Mucosa of descending colon (tissue), 3 donors: ENCODE measurements around the gene PGLYRP2. TPM values are rescaled to one million over a fixed set of nuclear protein-coding genes. Genes with fewer than 3 reads are reported as not detected.

Experiments used
- ATAC-seq: fragments of 200-7000 bp; cut with Tn5 transposase; one replicate; pipeline ENCODE4 v1.9.1; 2020; ENCODE audit warnings: mild to moderate bottlenecking, moderate library complexity
- DNase-seq, 3 donors: peaks; one replicate each; pipeline ENCODE4 v3.0.0-alpha.2; 2020
- H3K36me3 ChIP-seq: fragments of 200-600 bp; one replicate; pipeline ENCODE4 v1.8.0; 2021; ENCODE audit warnings: low read depth, mild to moderate bottlenecking
- H3K4me1 ChIP-seq: fragments of 200-600 bp; one replicate; pipeline ENCODE4 v1.8.0; 2021; ENCODE audit warnings: low read depth, mild to moderate bottlenecking
- H3K4me3 ChIP-seq: fragments of 200-600 bp; one replicate; pipeline ENCODE4 v1.8.0; 2021; ENCODE audit warnings: mild to moderate bottlenecking
- H3K9me3 ChIP-seq: fragments of 200-600 bp; one replicate; pipeline ENCODE4 v1.8.0; 2021; ENCODE audit warnings: mild to moderate bottlenecking
- intact Hi-C, 2 donors: fragments of 100-400 bp; cut with DNase I in 1 of 2; cut with micrococcal nuclease in 1 of 2; formaldehyde crosslinking; loops; one replicate each; pipeline versions ENCODE4 v1.11.0 to v1.11.1; 2022; cut with DNase I, micrococcal nuclease
- total RNA-seq, 3 donors: library from RNA; stranded (reverse); fragmentation: NEBNext Ultra II Directional in 2 of 3; extraction: Animal tissue kit (Norgen Biotek cat#: 25700) in 2 of 3; gene quantifications; one replicate each; pipeline versions ENCODE4 v1.2.1 to v1.2.4, GENCODE V29; 2021 to 2023
- TF ChIP-seq, protein P1 (sequence below): fragments of 200-600 bp; IDR thresholded peaks from one replicate; pipeline ENCODE4 v1.8.0; 2022; ENCODE audit warnings: antibody characterized with exemption, mild to moderate bottlenecking
- donor health status: DM: no; HTN: no; CAD: no; lungs with moderate emphysema.
- donor health status: DM: no; HTN: no; CAD: no.
- donor health status: DM: no; HTN: yes; CAD: no.

PGLYRP2 gene
- total RNA-seq, 3 donors from 2014 or later = not detected

DNA sequence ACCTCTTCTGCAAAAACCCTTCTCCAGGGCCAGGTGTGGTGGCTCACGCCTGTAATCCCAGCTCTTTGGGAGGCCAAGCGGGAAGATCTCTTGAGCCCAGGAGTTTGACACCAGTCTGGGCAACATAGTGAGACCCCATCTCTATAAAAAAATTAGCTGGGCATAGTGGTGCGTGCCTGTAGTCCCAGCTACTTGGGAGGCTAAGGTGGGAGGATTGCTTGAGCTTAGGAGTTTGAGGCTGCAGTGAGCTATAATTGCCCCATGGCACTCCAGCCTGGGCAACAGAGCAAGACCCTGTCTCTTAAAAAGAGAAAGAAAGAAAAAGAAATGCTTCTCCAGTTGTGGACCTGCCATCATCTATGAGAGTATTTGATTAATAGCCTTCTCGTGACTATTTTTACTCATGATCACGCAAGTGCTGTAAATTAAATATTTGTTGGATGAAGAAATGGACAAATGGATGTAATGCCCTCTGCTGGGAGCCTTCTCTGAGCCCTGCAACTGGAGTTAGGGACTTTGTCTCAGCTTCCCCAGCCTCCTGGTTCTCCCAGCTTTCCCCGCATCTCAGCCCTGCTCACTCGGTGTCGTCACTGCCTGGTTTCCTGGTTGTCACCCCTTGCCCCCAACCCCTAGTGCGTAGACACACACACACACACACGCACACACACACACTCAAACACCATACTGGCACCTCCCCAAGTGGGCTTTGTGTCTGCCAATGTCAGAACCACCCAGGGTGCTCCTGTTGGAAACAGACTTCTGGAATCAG lies 41.8 kb downstream of the PGLYRP2 start:
- H3K4me3 ChIP-seq = no peak overlapping the region
- H3K9me3 ChIP-seq = no peaks in the 10 kb centered on the region
- intact Hi-C loops = no loop called here
- TF ChIP-seq, protein P1, sequence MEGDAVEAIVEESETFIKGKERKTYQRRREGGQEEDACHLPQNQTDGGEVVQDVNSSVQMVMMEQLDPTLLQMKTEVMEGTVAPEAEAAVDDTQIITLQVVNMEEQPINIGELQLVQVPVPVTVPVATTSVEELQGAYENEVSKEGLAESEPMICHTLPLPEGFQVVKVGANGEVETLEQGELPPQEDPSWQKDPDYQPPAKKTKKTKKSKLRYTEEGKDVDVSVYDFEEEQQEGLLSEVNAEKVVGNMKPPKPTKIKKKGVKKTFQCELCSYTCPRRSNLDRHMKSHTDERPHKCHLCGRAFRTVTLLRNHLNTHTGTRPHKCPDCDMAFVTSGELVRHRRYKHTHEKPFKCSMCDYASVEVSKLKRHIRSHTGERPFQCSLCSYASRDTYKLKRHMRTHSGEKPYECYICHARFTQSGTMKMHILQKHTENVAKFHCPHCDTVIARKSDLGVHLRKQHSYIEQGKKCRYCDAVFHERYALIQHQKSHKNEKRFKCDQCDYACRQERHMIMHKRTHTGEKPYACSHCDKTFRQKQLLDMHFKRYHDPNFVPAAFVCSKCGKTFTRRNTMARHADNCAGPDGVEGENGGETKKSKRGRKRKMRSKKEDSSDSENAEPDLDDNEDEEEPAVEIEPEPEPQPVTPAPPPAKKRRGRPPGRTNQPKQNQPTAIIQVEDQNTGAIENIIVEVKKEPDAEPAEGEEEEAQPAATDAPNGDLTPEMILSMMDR = no peak
- ATAC-seq = no peak
- DNase-seq = no peak
- H3K36me3 ChIP-seq = no peaks in the 10 kb centered on the region
- peaks cover 8% of the 10 kb centered on the region for H3K4me1 ChIP-seq

DNA sequence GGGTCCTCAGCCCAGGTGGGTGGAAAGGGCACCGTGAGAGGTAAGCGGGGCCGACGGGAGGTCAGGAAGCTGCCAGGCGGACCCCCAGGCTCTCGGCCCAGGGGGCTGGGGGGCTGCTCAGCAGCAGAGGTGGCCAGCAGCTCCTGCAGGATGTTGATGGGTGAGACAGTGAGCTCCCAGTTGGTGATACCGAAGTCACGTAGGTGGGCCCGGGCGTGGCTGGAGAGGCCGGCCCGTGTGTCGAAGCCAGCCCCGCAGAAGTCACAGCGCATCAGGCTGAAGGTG lies 42.5 kb downstream of the PGLYRP2 start:
- H3K9me3 ChIP-seq = no peaks in the 10 kb centered on the region
- no peak overlapping the region for H3K4me3 ChIP-seq
- no peak for DNase-seq
- H3K4me1 ChIP-seq = peaks cover 8% of the 10 kb centered on the region
- ATAC-seq = no peak
- intact Hi-C loops = no loop called here
- H3K36me3 ChIP-seq = no peaks in the 10 kb centered on the region
- TF ChIP-seq, protein P1 = no peak

DNA sequence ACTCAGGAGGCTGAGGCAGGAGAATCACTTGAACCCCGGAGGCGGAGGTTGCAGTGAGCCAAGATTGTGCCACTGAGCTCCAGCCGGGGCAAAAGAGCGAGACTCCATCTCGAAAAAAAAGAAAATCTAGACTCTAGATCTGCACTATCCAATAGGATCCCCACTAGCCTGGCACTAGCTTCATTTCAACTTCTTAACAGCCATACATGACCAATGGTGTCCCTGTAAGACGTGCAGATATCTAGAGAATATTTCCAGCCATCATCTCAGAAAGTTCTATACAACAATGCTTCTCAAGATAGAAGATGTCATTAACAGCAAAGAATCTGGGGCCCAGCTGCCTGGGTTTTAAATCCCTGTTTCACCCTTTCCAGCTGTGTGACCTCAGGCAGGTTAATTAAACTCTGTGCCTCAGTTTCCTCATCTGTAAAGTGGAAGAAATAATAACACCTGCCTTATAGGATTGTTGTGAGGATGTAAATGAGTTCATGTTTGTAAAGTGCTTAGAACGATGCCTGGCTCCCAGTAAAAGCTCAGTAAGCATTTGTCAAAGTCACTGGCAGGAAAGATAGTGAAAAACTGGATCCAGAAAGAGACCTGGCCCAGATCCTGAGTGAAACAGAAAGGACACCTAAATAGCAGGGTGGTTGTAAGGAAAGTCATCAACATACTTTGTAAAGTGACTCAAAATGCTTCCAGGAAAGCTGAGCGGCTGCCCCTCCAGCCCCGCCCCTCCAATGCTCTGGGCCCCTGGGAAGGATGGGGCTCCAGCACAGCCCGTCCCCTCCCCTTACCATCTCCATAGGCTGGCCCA lies 43.1 kb downstream of the PGLYRP2 start:
- TF ChIP-seq, protein P1 = no peak
- Histone ChIP-seq H3K36me3 (no peaks in the 10 kb centered on the region), H3K4me1 (peaks cover 13% of the 10 kb centered on the region), H3K4me3 (no peak overlapping the region), H3K9me3 (no peaks in the 10 kb centered on the region)
- ATAC-seq (no peak), DNase-seq (no peak)
- intact Hi-C loops = no loop called here

DNA sequence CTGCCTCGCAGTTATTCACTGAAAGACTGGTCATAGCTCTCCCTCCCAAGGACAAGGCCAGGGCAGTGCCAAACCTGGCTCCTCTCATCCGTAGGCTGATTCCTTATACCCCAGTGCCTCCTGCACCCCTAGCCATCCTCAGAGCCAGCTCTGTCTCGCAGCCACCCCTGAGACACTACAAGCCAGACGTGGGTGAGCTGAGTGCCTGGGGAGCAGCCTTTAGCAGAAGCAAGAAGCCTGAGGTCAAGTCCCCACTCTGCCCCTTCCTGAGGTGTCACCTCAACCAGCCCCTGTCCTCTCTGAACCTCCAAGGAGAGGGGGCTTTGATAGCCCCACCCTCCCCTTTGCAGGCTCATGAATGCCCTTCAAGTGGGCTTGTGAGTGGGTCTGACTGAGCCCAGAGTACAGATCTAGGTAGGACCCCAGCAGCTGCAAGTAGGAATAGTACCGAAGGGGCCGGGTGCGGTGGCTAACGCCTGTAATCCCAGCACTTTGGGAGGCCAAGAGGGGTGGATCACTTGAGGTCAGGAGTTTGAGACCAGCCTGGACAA lies 45.7 kb downstream of the PGLYRP2 start:
- Histone ChIP-seq H3K36me3 (no peaks in the 10 kb centered on the region), H3K4me3 (no peak overlapping the region), H3K9me3 (no peaks in the 10 kb centered on the region), H3K4me1 (peaks cover 25% of the 10 kb centered on the region)
- intact Hi-C loops = no loop called here
- ATAC-seq (no peak), DNase-seq (peak in 1 of 3 donors; percentile 36)
- TF ChIP-seq, protein P1 = no peak

DNA sequence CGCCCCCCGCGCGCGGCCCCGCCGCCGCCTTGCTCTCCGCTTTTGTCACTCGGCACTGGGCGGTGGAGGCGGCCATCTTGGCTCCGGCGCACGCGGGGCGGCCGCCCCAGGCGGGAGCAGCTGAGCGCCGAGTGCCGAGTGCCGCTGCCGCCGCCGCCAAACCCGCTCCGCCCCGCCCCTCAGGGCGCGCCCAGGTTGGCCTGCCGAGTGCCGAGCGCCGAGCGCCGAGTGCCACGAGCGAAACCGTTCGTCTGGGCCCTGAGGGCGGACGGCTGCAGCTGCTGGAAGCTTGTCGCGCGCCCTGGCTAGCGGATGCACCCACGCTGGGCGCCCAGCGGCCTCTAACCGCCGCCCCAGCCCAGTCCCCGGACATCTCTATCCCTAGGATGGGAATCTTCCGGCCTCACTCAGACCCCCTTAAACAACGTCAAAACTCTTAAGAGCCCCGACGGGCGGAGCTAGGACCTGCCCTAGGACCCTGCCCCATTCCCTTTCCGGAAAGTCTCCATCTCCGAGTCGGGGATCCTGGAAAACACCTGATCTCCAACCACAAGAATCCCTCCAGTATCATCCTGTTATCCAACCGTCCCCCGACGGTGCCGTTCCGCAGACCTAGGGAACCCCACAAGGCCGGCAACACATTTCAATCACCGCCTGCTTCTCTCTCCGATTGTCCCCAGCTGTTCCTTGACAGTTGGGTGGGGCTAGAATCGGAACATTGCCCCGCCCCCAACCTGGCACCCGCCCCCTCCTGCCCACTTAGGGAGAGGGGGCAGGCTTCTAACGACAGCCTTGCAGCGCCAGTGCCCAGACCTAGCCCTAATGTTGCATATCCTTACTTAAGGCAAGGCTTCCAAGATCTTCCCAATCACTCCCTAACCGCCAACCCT lies 46.4 kb downstream of the PGLYRP2 start:
- Histone ChIP-seq H3K4me1 (peaks cover 25% of the 10 kb centered on the region), H3K4me3 (peak overlapping the region; percentile 71), H3K9me3 (no peaks in the 10 kb centered on the region), H3K36me3 (no peaks in the 10 kb centered on the region)
- DNase-seq = peak; percentile 95 to 97 (median 95)
- peak; percentile 98 for ATAC-seq
- TF ChIP-seq, protein P1 = no peak
- intact Hi-C loops = no loop called here
